GM18508 (cell line): ENCODE data around the gene PCDHGB6.
"Not testable (repeated sequence)": the region's sequence is repeated elsewhere in the genome, so short reads cannot be mapped to it uniquely, and the experiment has no call there.

Source experiments
- ATAC-seq: cut with Tn5 transposase; IDR thresholded peaks from one replicate; pipeline ENCODE4 v1.9.1; 2021; ENCODE audit warnings: moderate number of reproducible peaks; ENCODE audit not compliant: insufficient read depth, unreplicated experiment

The PCDHGB6 gene

GRCh38 chr5:141414548-141415274 is 6.9 kb downstream of the PCDHGB6 start:
- ATAC-seq = not testable (repeated sequence)

- ATAC-seq = not testable (repeated sequence)
These were observed 7.4 kb downstream of the PCDHGB6 start for GRCh38 chr5:141415275-141415618.

GRCh38 chr5:141417494-141418172 is 9.8 kb downstream of the PCDHGB6 start, which contains the start of gene PCDHGB7:
TSS of gene PCDHGB7 (plus strand) at chr5:141417677. CDS start at chr5:141417860, 183 bp downstream.
- peak; percentile 51 for ATAC-seq

GRCh38 chr5:141419074-141419880 is 11.5 kb downstream of the PCDHGB6 start:
- ATAC-seq = no peak

GRCh38 chr5:141420855-141421488 is 13.2 kb downstream of the PCDHGB6 start, which contains the start of gene PCDHGA11:
TSS of gene PCDHGA11 (plus strand) at chr5:141421051. CDS start at chr5:141421228, 177 bp downstream.
- no peak for ATAC-seq

- no peak for ATAC-seq
These were observed 13.7 kb downstream of the PCDHGB6 start for GRCh38 chr5:141421489-141421855.

- no peak for ATAC-seq
These were observed 15.0 kb downstream of the PCDHGB6 start for GRCh38 chr5:141422742-141423291.

GRCh38 chr5:141427783-141428426 is 20.1 kb downstream of the PCDHGB6 start:
- no peak for ATAC-seq

GRCh38 chr5:141430332-141431113 is 22.7 kb downstream of the PCDHGB6 start, which contains the start of gene PCDHGA12:
TSS of gene PCDHGA12 (plus strand) at chr5:141430507. CDS start at chr5:141430760, 253 bp downstream.
- no peak for ATAC-seq

GRCh38 chr5:141431286-141431685 is 23.5 kb downstream of the PCDHGB6 start:
- ATAC-seq = no peak

GRCh38 chr5:141432308-141432707 is 24.5 kb downstream of the PCDHGB6 start:
- ATAC-seq = not testable (repeated sequence)

- not testable (repeated sequence) for ATAC-seq
These were observed 24.9 kb downstream of the PCDHGB6 start for GRCh38 chr5:141432726-141433125.

- ATAC-seq = no peak
These were observed 26.2 kb downstream of the PCDHGB6 start for GRCh38 chr5:141434006-141434405.

- ATAC-seq = no peak
These were observed 29.4 kb downstream of the PCDHGB6 start for GRCh38 chr5:141437221-141437620.

GRCh38 chr5:141439411-141440141 is 31.8 kb downstream of the PCDHGB6 start:
- ATAC-seq = no peak

- ATAC-seq = no peak
These were observed 32.5 kb downstream of the PCDHGB6 start for GRCh38 chr5:141440341-141440740.

GRCh38 chr5:141441571-141442170 is 33.9 kb downstream of the PCDHGB6 start:
- no peak for ATAC-seq
